GM12801 (cell line): Measurements from ENCODE around the gene CD207.

Experiments
- TF ChIP-seq, protein P1 (sequence below): IDR thresholded peaks from one replicate; pipeline ENCODE4 v1.5.1; 2011; ENCODE audit warnings: control low read depth; ENCODE audit not compliant: insufficient read length; ENCODE audit errors: extremely low read depth

Gene CD207

GRCh38 chr2:70835643-70836042 is at the start of gene CD207:
Gene CD207, minus strand, starts transcription at chr2:70835816. Its CDS starts 40 bp downstream, at chr2:70835776.
- TF ChIP-seq, protein P1, sequence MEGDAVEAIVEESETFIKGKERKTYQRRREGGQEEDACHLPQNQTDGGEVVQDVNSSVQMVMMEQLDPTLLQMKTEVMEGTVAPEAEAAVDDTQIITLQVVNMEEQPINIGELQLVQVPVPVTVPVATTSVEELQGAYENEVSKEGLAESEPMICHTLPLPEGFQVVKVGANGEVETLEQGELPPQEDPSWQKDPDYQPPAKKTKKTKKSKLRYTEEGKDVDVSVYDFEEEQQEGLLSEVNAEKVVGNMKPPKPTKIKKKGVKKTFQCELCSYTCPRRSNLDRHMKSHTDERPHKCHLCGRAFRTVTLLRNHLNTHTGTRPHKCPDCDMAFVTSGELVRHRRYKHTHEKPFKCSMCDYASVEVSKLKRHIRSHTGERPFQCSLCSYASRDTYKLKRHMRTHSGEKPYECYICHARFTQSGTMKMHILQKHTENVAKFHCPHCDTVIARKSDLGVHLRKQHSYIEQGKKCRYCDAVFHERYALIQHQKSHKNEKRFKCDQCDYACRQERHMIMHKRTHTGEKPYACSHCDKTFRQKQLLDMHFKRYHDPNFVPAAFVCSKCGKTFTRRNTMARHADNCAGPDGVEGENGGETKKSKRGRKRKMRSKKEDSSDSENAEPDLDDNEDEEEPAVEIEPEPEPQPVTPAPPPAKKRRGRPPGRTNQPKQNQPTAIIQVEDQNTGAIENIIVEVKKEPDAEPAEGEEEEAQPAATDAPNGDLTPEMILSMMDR, result no peak

GRCh38 chr2:70873541-70873940 is 37.9 kb upstream of the CD207 start:
- TF ChIP-seq, protein P1, result no peak

- TF ChIP-seq, protein P1, result no peak
Measured at GRCh38 chr2:70871398-70872211, 36.0 kb upstream of the CD207 start.

GRCh38 chr2:70870790-70871189 is 35.2 kb upstream of the CD207 start:
- TF ChIP-seq, protein P1, result no peak

DNA sequence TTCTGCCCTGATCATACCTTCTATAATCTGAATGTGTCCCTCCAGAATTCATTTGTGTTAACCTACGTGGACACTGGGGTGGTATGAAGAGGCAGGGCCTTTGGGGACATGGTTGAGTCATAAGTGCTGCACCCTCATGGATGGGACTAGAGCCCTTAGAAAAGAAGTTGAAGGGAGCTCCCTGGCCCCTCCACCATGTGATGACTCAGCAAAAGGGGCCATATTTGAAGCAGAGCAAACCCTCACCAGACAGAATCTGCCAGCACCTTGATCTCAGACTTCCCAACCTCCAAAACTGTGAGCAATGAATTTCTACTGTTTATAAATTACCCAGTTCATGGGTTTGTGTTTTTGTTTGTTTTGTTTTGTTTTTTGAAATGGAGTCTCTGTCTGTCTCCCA is 33.4 kb upstream of the CD207 start:
- TF ChIP-seq, protein P1, result no peak

DNA sequence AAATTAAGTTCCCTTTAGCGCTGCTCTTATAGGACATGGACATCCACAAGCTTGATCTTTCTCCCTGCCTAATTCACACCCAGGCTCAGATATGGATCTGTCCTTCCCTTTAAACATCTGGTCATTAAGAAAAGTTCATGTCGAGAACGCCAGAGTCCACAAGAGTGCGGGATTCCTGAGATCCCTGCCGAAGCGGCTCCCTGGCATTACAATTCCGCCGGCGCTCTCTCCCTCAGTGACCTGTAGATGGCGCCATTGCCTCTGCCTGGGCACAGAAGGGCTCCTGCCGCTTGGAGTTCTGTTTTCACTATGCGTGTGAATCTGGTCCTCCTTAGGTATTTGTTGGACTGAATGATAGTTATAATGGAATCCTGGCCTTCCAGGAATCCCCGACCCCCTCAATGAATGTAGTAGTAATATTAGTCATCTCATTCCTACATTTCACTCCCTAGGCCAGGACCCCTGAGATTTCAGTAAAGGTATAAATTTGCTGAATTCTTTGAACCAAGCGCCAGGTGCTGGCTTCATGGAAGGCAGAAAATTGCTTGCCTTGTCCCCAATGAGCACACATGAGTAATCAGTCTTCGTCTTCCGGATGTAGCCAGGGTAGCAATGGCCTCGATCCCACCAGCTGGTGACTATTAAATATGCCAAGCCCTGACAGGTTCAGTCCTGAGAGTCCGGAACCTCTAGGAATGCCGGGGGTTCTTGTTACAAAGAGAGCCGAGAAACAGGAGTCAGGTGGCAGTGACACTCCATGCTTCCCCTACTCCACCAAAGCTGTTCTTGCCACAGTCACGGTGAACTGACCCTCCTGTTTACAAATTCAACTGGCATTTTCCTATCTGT is 26.4 kb upstream of the CD207 start:
- TF ChIP-seq, protein P1, result no peak

DNA sequence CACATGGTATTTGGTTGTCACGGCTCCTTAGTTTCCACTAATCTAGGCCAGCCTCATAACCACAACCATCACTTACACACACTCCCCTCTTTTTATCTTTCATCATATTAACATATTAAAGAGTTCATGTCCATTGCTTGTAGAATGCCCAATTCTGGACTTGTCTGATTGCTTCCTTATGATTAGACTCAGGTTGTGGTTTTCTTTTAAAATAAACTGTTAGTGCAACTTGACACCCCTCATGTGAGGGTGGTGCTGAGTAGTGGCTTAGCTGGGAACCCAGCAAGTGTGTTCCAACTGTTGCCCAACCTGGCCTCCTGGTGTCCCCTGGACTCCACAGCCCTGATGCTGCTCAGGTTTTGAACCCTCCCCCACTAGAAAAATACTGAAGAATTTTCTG is 20.1 kb upstream of the CD207 start:
- TF ChIP-seq, protein P1, result no peak
